ENCODE data around the gene NELL1.

Gene NELL1

DNA sequence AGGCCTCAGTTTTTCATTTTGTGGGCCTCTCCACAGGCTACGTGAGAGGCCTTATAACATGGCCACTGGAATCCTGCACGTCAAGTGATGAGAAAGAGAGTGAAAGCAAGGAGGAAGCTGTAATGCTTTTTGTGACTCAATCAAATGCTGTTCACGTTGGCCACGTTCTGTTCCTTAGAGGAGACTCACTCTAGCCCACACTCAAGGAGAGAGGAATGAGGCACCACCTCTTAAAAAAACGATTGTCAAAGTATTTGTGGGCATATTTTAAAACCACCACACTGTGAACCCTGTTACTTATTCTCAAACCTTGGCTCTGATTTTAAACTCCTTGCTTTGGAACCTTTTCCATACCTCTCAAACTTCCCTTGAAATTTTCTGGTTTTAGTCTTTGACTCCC, 705.0 kb downstream of the NELL1 start:
- DNase-seq: no peak

DNA sequence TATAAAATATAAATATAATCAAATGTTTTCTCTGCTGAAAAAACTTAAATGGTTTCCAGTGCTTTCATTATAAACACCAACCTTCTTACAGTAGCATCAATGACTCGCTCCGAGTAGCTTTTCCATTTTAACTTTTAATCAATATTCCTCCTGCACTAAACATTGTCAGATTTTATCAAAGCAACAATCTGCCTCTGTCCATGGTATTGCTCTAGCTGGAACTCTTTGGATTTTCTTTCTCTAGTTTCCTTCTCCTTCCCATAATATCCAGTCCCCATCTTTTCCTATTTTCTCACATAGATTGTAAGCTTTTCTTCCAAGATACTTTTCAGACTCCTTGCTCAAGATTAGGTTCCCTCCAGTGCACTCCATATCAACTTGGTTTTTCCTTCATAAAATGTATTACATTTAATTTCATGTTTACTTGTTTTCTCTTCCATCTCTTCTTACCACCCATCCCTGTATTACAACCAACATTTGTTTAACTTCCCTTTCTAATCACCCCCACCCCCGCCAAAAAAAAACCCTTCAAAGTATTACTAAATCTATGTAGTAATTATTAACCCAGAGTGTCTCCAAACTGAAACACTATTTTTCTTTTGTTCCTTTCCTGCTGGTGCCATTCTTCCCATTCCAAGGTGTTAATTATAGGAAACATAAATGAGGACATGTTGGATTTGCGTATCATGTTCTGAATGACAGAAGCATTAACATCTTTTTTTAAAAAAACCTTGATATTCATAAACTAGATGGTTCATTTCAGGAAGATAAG, 716.5 kb downstream of the NELL1 start:
- no peak for DNase-seq

DNA sequence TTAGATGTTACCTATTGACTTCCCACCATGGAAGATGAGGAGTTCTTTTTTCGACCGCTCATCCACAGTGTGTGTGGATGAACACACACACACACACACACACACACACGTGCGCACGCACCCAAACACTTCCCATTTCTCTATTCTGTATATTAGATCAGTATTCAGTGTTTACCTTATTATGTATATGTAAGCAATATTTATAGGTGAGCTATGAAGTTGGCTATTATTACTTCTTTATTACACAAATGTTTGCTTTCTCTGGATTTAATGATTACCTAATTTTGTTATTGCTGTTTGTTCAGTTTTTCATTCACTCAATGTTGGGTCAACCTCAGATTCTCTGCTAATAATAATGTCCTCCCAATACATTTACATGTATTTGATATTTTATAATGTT, 721.0 kb downstream of the NELL1 start:
- no peak for DNase-seq

DNA sequence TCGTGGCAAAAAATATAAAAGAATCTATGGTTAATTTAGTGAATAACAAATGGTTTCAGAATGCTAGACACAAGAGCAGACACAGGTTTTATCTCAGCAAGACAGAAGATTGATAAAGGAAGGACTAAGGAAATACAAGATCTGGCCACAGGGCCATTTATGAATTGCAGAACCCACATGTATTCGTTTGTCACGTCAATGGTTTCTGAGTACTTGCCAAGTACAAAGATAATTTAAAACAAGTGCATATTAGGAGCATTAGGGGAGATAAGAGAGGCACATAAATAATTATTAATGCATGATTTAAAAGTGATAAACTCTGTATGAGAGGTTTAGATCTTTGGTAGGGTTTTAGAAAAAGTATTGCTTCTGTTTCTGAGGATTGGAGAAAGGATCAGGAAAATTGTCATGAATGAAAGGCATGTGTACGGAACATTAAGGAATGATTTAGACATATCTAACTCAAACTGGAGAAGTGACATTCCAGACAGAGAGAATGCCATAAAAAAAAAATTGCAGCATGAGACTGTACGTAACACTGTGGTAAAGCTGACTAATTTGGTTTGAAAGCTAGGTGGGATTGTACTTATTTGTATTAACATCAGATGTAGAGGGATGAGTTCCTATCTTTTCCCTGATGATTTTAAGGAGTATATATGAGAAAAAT, 727.1 kb downstream of the NELL1 start:
- no peak for DNase-seq

DNA sequence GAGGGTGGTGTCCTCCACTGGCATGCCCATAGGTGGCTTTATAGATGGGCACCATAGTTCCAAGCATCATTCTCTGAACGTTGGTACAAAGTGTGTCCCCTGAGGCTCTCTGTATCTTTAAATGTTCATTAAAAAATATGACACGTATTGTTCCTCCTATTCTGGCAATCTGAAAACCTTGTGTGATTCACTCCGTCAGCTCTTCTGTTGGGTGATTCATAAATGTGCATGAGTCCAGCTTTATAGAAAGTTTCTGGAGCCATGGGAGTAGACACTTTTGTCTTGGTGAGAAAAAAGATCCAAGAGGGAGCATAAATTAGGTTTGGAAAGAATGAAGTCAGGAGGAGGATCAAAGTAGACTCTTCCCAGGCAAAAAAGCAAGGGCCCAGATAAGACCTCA, 728.8 kb downstream of the NELL1 start:
- no peak for DNase-seq

DNA sequence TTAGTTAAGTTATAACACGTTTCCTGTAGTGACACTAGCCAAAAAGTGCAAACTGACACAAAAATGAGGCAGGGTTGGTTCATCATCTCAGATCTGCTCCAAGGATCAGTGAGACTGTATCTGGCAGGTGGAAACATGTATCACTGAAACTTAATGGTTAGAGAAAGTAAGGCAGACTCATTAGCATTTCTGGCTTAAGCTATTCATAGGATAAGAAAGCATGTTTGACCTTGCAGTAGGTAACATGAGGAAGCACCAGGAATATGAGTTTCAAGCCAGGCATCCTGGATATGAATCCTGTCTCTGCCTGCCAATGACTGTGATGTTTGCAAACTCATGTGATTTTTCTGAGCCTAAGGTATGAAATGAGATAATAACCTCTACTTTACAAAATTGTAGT, 732.1 kb downstream of the NELL1 start:
- no peak for DNase-seq

DNA sequence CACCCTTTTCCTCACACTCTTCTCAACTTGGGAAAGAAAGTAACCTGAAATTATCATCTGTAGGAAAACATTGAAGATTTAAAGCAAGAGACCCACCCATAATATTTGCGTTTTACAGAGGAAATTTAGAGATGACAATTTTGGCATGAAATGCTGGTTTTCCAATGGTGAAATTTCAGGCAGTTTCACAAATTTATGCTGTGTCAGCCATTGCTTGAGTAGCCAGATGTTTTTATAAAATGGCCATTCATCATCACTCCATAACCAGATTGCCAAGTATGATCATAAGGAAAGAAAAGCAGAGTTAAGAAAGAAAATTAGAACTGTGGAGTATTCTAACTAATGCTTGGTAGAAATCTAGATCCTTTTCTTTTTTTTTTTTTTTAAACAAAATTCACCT, 732.9 kb downstream of the NELL1 start:
- DNase-seq: no peak

DNA sequence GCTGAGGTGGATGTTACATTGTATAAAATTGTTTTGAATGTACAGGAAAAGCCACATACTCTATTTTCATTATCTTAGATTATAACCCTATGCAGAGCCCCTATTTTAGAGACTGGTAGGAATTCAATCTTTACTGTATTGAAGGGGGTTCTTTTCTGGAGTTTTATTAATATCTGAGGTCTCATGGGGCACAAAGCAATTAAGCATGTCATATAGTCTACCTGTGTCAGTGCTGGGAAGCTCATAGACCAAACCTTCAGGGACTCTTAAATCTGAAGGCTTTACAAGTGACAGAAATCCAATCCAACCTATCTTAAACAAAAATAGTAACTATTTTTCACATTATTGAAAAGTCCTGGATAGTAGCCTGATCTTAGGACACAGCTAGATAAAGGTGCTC, 733.7 kb downstream of the NELL1 start:
- no peak for DNase-seq

DNA sequence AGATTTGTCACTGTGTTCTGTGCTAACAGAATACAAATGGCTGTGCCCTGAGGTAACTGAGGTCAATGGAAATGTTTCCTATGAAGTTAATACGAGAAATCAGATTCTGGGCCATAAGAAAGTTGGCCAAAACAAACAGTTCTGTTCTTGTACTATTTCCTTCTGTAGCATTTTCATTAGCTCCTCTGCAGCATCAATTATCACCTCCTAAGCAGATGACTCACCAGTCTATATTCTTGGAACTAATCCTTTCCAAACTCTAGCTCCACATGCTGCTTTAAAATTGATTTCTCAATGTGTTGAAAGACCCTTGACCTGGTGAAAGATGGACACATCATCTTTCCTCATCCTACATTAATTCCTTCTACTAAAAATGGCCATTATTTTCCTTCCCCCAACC, 736.0 kb downstream of the NELL1 start:
- no peak for DNase-seq

DNA sequence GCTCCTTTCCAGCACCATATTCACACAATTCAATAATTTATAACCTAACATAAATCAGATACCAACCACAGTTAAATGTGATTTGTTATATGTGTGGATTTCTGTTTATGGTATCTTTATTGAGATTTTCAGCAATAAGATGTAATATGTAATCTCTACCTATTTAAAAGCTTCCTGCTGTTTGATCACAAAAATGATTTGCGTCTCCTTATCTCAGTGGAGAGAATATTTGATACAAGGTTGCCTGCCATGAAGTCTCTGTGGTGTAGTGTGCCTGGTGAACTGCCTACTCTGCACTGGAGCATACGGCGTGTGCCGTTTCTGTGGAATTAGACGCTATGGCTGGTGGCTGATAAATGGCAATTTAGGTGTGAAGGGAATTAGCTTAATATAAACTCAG, 741.1 kb downstream of the NELL1 start:
- DNase-seq: no peak

DNA sequence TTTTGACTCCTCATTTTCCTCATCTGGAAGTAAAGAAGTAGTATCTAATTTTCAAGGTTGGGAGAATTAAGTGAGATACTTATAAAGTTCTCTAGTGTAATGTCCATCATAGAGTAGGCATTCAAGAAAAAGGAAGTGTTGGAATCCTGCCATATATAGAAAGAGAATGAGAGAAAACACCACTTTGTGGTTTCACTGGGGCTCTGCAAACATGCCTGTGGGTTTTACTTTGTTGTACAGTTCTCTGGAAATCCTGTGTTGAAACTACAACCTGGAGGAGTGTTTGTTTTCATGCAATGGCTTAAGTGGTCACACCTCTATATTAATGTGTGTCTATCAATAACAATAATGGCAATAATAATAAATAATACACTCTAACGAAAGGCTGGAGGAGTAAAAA, 741.7 kb downstream of the NELL1 start:
- no peak for DNase-seq

DNA sequence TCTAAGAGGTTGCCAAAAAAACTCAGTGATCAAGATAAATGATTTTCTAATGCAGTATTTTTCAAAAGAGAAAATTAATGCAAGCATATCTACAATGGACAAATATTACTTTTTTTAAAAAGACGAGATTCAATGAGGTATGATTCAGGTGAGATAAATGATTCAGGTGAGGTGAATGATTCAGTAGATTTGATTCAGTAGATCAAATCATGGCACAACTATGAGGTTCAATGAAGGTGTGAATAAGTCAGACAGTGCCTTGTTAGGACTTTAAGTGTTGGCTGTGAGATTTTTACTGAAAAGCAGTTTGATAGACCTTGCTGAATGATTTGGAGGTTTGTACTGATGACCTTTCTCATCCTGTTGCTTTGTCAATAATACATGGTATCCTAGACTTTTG, 742.2 kb downstream of the NELL1 start:
- no peak for DNase-seq

DNA sequence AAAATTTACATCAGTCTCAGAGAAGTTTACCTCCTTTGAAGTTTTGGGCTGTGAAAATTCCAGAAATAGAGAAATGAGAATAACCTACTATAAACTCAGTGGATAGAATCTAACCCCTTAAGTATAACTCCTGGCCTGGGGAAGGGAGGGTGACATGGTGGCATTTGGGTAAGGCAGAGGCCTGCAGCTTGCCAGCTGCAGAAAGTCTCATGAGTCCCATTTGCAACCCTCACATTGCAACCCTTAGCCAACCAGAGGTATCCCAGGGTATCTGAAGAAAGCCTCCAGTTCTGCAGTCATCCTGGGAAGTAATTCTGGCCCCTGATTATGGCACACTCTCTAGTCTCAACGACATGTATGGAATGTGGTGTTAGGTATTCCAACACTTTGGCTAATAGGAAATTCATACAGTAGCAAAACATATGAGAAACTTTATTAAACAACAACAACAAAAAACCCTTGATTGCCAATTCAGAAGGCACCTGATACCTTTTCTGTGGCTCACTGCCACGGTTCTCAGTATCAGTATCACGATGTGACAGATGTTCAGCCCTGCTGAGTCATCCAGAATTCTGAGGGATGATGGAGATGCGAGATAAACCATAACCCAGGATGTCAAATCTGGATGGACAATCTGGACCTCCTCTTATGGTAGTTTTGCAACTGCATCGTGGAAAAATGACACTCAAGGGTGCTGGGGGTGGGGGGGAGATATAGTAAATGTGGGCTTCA, 743.4 kb downstream of the NELL1 start:
- DNase-seq: no peak

DNA sequence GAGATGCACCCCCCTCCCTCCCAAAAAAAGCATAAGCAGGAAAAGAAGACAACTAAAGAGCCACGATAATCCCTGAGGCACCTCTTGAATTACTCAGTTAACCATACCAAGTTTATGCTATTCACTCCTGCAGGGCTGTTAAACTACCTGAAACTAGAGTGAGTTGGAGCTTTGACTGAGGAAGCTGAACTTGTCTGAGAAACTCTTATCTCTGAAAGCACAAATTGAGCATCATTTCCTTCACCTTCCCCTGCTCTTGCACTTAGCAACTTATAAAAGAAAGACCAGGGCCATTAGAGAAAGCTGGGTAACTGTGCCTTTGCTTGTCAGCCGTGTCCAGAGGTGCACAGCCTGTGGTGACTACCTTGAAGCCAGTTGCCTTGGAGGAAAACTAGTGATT, 745.6 kb downstream of the NELL1 start:
- no peak for DNase-seq

DNA sequence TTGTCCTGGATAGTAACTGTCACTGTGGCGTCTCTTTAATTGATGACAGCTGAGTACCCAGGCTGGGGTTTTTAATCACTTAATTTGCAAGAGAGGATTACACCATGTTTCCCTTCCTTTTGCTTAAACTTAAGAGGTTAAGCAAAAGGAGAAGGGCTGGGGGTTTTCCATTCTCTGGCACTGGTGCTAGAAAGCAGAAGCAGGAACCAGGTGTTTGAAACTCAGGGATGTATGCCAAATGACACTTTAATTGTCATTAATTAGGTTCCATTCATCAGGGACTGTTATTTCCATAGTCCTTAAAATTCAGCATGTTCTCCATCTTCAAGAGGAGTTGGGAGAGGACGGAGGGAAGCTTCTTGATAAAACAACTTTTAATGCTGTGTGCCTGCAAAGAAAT, 746.2 kb downstream of the NELL1 start:
- no peak for DNase-seq

DNA sequence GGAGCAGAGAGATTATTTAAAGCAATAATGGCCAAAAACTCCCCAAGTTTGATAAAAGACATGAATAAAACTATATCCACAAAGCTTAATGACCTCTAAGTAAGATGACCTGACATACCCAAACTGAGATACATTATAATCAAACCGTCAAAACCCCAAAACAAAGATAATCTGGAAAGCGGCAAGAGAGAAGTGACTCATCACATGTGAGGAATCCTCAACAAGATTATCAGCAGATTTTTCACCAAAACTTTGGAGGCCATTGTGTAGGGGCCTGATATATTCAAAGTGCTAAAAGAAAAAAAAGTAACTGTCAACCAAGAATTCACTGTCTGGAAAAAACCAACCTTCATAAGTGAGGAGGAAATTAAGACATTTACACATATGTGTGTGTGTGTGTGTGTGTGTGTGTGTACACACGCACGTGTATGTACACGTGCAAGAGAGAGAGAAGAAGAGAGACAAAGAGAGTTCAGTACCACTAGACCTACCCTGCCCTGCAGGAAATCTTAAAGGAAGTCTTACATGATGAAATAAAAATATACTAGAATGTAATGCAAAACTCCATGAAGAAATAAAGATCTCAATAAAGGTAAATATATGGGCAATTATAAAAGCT, 752.4 kb downstream of the NELL1 start:
- no peak for DNase-seq

DNA sequence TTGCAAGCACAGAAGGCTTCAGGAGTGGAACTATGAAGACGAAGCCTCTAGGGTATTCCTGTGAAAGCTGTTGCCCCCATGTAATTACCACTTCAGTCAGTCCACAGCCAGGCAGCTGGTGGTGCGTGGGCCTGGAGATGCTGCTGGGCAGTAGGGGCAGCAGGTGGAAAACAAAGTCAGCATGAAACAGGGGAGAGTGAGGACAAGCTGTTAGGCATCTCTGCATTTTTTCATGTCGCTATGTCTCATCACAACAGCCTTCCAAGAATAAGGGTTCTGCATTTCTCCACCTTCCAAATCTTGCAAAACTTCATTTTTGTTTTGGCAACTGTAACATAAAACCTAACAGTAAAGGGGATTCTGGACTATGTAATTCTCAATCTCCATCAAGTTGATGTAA, 757.5 kb downstream of the NELL1 start:
- DNase-seq: no peak

DNA sequence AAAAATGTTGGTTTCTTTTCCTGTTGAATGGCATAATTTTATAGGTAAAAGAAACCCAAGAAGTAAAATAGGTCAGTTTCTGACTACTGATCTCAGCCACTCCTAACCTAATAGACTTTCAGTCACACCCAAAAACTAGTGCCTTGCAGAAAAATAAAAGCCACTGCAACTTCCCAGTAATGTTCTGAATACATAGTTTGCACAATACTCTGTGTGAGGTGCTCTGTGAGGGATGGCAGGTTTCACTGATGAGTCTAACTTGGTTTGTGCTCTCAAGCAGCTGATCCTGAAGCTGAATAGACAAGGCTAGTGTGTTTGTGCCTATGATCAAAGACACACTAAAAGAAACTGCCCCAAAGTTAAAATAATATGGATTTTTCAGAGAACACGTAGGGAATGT, 758.3 kb downstream of the NELL1 start:
- no peak for DNase-seq

DNA sequence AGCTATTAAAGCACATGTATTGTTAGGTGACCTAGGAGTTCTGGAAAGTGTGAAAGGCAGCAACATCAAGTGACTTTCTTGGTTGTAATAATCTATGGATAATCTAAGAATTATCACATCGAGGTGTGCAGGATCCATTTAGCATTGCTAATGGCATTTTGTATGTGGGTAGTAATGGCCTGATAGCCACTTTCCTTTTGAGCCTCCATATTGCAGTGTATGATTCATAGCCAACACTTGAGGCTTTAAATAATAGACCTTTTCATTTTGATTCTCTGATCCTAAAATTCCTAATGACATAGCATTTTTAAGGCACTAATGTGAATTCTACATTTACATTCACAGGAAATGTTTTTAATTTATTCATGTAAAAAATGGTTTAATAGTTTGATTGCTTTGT, 759.4 kb downstream of the NELL1 start:
- no peak for DNase-seq

DNA sequence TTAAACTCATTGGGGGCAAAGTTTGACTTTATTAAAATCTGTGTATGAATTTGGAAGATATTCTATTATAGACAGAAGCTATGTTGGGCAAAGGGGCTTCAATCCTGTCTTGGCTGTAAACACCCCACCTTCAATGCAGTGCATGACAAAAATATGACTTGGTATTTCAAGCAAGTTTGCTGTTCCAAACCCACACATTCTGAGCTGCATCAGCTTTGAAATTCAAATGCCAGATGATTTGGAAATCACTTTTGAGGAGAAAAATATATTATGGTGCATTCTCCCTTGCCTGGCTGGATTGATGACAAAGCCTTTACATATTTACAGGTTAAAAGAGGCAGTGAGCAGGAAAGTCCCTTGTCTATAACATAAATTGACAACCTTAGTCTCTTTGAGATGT, 760.0 kb downstream of the NELL1 start:
- DNase-seq: no peak

DNA sequence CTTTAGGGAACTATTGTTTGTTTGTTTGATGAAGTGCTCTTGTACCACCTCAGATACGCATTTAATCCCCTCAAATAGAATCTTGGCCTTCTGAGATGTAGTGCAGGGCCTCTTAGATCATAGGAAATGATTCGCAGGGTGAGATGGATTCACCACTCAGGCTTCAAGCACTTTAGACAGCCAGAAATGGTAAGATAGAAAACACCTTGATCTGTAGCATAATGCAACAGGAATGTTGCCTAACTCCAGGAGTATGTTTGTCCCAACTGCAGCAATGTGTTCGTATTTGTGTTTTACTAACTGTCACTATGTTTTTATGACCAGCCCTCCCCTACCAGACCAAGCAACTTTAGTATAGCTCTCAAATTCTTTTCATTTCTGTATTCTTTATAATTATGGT, 761.2 kb downstream of the NELL1 start:
- no peak for DNase-seq

DNA sequence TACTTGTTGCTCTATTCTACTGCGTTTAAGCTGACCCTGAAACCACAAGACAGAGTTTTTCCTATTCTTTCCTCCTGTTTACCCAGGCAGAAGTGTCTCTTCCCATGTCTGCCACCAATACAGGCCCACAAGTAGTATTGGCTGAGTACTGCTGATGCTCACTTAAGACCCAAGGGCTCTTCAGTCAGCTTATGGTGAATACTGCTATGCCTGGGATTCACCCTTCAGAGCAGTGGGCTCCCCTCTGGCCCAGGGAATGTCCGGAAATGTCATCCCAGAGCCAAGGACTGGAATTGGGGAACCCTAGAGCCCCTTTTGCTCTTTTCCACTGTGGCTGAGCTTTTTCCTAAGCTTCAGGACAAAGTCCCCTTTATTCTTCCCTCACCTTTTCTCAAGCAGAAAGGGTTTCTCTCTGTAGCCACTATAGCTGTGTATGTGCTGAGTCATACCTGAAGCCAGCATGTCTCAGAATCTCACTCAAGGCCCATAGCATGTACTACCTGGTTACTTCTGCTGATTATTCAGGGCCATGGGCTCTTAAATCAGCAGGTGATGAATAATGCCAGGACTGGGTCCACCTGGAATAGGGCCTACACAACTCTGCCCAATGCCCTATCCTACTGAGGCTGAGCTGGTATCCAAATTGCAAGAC, 777.7 kb downstream of the NELL1 start:
- no peak for DNase-seq

DNA sequence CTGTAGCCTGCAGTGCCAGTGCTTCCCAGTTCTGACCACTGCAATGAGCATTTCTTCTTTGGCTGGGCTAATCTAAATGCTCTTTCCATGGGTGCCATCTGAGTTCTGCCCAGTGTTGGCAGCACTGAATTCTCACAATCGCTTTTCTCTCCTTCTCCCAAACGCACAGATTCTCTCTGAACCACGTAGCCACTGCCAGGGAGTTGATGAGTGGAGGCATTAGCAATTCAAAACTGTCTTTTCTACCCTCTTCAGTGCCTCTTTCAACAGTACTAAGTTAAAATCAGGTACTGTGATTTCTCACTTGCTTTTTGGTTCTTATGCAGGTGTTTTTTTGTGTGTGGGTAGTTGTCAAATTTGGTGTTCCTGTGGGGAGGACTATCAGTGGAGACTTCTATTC, 778.5 kb downstream of the NELL1 start:
- DNase-seq: no peak

Data from suppressor macrophage treated with lipopolysaccharide for 4 hours (primary cell).